Stimulated activated CD4-positive, alpha-beta T cell treated with anti-CD3 and anti-CD28 coated beads, Interleukin-12 subunit alpha, Interleukin-12 subunit beta, amount 100 ng/mL, for 4 hours (primary cell): Measurements from ENCODE around the gene FOXC2.
"Not testable (repeated sequence)": the region's sequence is repeated elsewhere in the genome, so short reads cannot be mapped to it uniquely, and the experiment has no call there.

ENCODE experiments used
- DNase-seq: peaks from one replicate; pipeline ENCODE4 v3.0.0-alpha.2; 2020

The FOXC2 gene

DNA sequence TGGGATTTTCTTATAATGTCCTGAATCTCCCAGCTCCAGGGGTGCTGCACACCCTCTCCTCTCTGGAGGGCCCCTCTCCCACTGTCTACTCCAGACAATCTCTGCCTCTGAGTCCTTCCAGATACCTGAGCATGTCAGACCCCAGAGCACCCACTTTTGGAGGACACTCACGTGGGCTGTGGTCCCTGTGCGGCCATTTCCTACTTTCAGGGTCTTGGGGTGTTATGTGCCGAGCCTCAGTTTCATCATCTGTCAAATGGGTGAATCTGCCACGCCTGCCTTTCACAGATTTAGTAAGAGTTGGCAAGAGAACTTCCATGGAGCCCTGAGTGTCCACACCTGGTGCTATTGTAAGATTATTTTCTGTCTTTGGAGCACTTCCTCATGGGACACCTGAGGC, 8.0 kb downstream of the FOXC2 start:
- no peak for DNase-seq

DNA sequence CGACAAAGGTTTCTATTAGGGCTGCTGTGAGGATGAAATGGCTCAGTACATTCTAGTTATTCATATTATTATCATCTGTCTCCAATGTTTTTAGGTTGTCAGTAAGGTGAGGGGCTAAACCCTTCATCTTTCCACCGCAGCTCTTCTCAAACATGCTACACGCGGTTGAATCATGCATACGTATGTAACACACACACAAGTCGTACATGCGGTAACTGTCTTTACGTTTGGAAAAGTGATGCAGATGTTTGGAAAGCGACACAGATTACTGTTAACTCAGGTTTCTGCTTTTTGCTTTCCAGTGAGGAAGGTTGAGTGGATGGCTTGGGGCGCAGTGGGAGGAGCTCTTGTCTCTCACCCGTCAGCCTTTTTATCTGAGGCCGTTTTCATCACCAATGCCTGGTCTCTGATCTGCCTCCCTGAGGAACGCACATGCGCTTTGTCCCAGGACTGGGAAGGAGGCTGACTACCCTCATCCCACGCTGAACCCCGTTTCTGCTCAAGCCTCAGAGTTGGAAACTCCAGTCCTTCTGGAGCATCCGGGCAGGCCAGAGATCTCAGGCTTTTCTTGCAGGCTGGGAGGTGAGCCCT, 8.6 kb downstream of the FOXC2 start:
- DNase-seq, result no peak

DNA sequence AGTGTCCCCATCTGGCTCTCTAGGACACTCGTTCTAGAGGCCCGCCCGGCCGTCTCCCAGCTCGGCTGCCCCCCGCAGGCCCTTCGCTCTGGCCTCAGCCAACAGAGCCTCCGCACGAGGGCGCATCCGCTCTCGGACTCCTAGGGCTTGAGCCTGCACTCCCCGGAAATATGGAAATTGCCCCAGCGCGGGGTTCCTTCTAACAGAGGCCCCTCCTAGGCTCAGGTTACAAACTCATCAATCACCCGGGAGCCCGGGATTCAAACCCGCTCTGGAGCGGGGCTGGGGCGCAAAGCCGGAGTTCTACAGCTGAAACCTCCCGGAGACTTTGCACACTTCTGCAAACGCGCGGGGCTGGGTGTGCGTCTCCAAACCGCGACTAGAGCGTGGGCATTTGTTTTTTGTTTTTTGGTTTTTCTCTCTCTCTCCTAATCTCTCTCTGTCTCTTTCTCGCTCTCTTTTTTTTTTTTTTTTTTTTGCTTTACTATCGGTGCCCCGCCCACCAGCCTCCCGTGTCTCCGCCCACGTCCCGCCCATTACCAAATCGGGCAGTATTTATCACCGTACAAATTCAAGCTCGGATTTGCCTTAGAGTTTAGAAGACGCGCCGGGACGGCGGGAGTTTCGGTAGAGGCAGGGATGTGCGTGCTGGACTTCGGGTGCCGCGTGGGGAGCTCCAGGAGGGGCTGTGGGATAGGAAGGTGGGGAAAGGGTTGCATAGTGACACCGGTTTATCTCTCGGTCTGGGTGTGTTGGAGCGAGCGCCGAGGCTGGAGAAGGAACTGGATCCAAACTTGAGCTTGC, 9.3 kb downstream of the FOXC2 start:
- peak; percentile 43 for DNase-seq

DNA sequence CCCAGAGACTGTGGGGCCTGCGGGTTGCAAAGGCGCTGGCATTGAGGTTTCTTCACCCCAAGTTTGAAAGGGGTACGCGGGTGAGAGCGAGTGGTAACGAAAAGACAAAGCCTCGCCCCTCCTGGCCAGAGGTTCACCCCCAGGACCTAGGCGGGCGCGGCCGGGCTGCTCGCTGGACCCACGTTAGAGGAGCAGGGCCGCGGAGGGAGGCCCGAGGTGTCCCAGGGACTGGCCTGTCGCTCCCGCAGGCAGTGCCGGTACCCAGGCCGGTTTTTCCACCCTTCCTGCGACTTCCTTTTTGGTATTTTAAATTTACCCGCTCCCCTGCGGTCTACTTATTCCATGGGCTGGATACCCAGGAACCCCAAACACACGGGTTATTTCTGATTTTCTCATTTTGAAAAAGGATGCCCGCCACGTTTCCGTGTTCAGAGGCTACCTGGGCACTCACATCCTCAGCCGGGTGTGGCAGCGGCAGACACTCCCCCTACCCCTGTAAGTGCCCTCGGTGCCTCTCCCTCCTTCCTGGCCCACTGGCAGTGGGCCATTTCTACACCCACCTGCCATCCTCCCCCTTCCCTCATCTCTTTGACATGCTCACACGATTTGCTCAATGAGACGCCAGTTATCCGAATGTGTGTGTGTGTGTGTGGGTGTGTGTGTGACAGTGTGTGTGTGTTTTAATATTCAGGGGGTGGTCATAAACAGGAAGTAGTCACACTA, 10.1 kb downstream of the FOXC2 start:
- DNase-seq, result no peak

DNA sequence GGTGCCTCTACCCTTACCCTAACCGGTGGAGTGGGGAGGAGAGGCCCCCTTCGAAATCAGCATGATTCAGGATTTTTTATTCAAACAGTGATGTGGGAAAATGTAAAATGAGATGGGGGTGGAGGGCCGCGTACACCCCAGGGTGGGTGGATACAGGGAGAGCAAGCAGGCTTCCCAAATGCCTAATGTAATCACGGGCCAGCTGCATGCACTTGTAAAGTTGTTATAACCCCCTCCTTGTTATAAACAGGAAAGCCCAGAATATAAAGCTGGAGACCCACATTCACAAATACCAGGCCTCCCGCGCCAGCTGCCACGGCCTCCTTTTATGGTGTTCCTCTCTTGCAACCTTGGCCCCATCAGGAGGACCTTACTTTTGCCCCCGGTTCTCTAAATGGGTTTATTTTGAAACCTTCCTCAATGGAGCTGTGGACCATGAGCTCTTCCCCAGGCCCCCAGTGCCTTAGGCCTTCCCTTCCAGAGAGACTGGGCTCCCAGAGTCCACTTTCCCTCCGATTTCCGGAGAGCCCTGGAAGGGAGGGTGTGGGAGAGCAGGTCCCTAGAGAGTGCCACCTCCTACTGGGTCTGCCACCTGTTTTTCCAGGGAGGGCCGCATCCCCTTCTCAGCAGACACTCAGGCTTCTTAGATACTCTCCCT, 10.8 kb downstream of the FOXC2 start:
- no peak for DNase-seq

DNA sequence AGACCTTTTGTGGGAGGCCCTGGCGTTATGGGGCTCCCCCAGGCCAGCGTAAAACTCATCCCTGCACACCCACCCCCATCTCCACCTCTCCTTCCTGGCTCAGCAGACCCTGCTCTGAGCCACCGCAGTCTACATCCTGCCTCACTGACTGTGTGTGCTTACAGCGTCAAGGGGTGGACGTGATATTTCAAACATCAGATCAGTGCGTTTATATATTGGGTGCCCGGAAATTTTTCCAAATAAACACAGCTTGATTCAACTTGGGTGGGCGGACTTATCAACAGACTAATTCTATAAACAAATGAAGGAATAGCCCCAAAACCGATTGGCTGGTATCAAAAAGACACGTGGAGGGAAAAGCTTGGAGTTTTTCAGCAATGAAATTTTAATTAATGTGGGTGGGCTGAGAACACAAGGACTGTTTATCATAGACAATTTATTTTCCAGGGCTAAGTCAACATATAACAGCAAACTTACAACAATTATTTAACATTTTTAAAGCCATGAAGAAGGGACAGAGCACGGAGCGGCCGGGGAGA, 11.5 kb downstream of the FOXC2 start, which contains the start of gene FOXL1:
FOXL1 (plus strand) TSS at position 489 of the 539 bp plus-strand sequence. CDS start 175 bp downstream, outside the sequence.
- DNase-seq, result no peak

DNA sequence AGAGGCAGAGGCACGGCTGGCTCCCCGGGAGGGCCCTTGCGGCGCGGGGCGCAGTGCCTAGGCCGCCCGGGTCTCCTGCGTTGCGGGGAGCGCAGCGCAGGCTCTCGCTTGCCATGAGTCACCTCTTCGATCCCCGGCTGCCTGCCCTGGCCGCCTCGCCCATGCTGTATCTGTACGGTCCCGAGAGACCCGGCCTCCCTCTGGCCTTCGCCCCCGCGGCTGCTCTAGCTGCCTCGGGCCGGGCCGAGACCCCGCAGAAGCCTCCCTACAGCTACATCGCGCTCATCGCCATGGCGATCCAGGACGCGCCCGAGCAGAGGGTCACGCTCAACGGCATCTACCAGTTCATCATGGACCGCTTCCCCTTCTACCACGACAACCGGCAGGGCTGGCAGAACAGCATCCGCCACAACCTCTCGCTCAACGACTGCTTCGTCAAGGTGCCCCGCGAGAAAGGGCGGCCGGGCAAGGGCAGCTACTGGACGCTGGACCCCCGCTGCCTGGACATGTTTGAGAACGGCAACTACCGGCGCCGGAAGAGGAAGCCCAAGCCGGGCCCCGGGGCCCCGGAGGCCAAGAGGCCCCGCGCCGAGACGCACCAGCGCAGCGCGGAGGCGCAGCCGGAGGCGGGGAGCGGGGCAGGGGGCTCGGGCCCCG, 12.1 kb downstream of the FOXC2 start:
- no peak for DNase-seq

DNA sequence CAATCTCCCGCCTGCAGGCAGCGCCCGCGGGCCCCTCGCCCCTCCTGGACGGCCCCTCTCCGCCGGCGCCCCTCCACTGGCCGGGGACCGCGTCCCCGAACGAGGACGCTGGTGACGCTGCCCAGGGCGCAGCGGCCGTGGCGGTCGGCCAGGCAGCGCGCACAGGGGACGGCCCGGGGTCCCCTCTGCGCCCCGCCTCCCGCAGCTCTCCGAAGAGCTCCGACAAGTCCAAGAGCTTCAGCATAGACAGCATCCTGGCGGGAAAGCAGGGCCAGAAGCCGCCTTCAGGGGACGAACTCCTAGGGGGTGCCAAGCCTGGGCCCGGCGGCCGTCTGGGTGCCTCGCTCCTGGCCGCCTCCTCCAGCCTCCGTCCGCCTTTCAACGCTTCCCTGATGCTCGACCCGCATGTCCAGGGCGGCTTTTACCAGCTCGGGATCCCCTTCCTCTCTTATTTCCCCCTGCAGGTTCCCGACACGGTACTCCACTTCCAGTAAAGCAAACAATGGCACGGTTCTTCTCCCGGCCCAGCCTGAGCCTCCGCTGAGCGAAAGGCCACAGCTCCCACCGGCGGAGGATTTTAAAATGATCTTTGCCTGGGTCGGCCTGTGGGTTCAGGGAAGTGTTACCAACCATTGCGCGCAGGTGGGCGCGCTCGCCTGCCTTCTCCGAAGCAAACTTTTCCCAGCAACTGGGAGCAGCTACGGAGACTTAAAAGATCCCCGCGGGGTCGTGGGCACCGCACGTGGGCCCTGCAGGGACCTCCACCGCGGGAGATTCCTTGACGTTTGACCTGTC, 12.8 kb downstream of the FOXC2 start:
- no peak for DNase-seq

DNA sequence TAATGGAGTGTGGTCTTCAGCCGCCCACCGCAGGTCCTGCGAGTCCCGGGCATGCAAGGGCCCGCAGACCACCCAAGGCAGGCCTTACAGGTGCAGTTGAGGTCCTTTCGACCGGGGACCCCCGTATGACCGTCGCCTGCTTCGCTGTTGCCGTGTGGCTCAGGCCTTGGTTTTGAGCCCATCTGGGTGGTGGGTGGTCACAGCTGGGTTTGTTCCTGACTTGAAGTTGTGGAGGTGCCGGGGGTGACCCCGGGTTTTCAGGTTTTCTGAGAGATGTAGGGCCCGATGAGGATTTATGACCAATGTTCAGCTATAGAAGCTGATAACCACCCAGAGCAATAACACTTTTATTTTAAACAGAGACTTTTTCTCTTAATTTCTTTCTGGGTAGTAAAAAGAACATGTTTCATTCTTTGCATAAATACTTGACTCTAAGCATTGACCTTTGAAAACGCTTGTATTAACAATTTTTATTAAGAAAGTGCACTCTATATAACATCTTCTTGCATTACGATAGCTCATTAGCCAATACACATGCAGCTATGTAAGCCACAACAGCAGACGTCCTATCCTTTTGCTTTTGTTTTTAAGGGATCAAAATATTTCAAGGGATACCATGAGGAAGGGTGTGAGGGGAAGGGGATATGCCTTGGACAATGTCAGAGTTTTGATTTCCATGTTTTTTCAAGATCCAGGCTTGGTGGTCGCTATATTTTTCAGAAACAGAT, 13.6 kb downstream of the FOXC2 start:
- DNase-seq, result no peak

DNA sequence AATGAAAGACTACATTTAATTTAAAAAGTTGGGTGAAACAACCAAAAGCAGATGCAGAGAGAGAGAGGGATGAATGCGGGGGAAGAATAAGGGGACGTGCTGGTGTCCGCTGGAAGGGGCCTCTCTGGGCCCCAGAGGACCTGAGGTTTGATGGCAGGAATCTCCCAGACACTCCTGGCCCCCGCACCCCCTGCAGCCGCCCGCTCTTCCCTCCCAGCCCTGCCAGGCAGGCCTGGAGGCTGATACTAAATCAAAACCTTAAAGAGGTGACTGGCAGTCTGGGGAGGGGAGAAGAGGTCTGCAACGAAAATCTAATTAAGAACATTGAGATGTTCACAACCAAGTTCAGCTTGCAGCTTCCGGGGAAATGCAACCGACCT, 14.2 kb downstream of the FOXC2 start:
- no peak for DNase-seq

DNA sequence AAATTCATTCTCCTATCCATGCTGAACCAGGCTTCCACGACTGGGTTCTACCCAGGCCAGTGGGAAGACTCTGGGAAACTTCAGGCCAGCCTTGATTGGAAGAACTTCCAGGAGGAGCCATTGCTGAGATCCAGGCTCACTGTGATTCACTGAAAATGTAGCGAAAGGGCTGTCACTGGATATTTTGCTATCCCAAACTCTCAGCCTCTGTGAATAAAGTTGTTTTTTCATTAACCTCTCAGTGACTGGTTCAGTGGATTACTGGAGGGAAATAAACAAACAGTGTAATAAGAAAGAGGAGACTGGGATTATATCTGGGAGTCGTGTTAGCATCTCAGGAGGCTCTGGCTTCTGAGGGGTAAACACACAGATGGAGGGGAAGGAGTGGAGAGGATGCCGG, 14.8 kb downstream of the FOXC2 start:
- DNase-seq, result no peak

DNA sequence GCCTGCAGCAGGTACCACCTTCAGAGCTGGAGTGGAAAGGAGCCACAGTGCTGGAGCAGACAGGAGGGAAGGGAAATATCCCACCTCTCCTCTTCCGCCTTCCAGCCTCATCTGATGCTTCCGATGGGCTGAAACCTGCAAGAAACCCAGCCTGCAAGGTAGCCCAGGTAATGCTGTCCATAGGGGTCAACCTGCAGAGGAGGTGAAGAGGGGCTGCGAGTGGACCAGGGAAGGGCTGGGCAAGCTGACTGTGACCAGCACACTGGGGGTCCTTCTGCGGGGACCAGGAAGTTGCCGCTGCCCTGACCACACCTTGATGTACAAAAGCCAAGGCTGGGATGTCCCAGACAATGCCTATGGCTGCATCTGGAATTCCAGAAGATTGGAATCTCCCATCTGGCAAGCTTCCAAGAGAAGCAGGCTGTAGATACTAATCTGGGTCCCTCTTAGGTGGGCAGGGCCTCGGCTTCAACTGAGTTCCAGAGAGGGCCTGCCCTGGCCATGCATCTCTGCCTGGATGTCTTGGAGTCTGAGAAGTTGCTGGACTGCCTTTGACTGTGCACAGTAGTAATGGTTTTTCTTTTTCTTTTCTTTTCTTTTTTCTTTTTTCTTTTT, 17.5 kb downstream of the FOXC2 start:
- DNase-seq, result no peak

DNA sequence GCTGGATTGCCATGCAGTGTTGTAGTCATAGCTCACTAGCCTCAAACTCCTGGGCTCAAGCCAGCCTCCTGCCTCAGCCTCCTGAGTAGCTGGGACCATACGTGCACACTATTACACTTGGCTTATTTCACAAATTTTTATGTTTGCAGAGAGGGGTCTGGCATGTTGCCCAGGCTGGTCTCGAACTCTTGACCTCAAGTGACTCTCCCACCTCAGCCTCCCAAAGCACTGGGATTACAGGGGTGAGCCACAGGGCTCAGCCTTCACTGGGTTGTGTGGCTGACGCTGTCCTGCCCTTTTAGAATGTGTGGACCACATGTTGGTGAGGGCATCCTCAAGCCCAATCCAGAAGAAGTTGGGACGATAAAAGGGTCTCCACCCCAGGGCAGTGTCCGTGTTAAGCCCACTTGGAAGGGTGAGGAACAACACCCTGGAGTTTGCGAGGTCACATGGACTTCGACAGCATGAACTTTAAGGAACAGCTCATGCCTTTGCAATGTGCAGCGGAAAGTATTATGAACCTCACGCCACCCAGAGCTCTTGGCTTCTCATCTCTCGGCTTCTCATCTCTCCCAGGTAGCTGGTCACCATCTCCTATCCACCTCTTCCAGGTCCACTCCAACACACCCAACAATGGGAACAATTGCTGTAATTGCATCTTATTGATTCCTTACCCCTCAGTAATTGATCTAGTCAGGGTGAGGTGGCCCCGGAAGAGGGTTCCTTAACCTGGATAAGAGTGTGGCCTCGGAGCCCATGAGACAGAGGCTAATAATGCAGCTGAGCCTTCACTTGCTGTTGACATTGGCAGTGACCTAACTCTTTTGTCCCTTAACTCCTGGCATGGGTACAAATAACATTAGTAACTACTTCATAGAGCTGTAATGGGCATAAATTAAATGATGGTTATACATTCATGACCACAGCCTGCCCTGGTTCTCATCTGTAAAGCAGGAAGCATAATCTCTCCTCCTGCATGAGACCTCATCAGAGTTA, 18.4 kb downstream of the FOXC2 start:
- DNase-seq, result no peak

DNA sequence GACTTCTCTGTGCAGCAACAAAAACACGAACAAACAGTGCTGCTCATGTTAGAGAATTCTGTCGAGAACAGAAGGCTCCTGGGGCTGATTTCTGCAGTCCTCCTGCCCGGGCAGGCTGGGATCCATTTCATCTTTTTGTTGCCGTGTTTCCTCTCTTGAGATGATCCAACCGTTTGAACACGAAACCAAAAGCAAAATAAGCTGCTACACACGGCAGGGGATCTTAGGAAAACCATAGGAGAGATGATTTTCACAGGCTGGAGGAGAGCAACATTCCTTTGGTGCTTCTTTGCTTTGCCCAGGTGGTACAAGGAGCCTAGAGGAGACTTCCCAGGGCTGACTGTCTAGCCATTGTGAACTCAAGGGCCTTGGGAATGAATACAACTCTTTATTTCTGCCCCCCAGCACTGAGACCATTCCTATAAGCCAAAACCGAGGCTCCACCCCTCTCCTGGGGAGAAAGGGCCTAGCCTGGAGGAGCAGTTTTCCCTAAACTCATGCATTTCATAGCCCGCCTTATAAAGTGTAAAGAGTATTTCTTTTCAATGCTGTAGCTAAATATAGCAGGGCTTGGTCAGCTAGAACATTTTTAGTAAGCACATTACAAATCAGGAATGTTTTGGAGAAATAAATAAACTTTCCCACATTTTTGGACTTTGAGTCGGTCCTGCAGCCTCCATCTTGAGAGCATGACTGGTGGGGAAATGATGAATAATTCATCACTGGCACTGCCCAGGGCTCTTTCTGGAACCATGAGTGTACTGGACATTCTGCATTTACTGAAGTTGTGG, 19.4 kb downstream of the FOXC2 start:
- no peak for DNase-seq

DNA sequence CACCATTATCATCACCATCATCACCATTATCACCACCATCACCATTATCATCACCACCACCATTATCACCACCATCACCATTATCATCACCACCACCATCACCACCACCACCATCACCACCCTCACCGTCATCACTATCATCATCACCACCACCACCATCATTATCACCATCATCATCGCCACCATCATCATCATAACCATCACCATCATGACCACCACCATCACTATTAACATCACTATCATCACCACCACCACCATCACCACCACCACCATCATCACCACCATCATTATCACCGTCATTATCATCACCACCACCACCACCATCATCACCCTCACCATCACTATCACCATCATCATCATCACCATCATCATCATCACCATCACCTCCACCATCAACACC, 20.9 kb downstream of the FOXC2 start:
- DNase-seq, result no peak

DNA sequence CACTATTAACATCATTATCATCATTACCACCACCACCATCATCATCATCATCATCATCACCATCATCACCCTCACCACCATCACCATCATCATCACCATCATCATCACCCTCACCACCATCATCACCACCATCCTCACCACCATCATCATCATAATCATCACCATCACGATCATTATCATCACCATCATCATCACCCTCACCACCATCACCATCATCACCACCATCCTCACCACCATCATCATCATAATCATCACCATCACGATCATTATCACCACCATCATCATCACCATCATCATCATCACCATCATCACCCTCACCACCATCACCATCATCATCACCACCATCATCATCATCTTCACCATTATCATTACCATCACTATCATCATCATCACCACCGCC, 21.3 kb downstream of the FOXC2 start:
- DNase-seq, result not testable (repeated sequence)

DNA sequence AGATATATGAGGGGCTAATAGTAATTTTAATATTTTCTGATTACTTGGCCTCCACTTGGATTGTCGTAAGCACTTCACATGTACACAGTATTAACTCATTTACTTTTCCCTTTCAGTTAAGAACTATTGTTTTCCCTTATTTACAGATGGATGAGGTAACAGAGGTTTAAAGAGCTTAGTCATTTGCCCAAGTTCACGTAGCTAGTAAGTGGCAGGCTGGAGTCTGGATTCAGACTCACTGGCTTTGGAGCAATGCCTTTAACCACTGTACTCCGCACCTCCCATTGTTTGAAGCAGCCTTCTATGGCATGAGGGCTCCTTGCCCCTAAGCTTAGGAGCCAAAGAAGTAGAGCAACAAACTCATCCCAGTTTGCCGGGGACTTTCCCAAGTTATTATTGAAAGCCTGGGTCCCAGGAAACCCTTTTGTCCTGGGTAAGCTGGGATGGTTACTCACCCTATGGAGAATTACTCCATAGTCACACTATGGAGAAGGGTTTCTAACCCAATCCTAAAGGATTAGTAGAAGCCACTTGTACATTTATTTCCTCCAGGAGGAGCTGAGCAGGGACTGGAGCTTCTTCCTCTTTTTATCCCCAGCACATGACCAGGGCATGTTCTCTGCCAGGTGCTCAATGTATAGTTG, 24.0 kb downstream of the FOXC2 start:
- no peak for DNase-seq

DNA sequence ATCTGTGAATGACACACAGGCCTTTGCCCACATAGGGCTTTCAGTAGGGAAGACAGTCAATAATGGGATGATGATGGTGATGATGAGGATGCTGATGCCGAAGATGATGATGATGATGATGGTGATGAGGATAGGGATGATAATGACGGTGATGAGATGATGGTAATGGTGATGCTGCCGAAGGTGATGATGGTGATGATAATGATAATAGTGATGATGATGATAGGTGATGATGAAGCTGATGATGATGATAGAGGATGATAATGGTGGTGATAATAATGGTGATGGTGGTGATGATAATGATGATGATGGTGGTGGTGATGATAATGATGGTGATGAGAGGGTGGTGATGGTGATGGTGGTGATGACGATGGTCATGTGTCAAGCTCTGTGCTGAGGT, 24.6 kb downstream of the FOXC2 start:
- no peak for DNase-seq
